RWPE2 (cell line): Measurements from ENCODE around the gene RAX.

ENCODE experiments used
- ATAC-seq: fragments of 200-7000 bp; cut with Tn5 transposase; 3 replicates; pipeline ENCODE4 v1.9.1; 2021; ENCODE audit warnings: low read depth
- DNase-seq: peaks from one replicate; pipeline ENCODE4 v3.0.0-alpha.2; 2020; ENCODE audit warnings: low spot score
- H3K27ac ChIP-seq: fragments of 450-650 bp; 2 replicates; pipeline ENCODE4 v1.5.1; 2017; ENCODE audit warnings: mild to moderate bottlenecking; ENCODE audit not compliant: poor library complexity, severe bottlenecking
- H3K27me3 ChIP-seq: fragments of 250-450 bp; sonication (Bioruptor Pico); 2 replicates; pipeline ENCODE4 v1.5.1; 2021; ENCODE audit warnings: mild to moderate bottlenecking, moderate library complexity; ENCODE audit not compliant: insufficient read depth, poor library complexity, severe bottlenecking
- H3K36me3 ChIP-seq: fragments of 250-450 bp; sonication (Bioruptor Pico); 2 replicates; pipeline ENCODE4 v1.5.1; 2020; ENCODE audit warnings: low read depth, mild to moderate bottlenecking, moderate library complexity
- H3K4me1 ChIP-seq: fragments of 250-450 bp; sonication (Bioruptor Pico); 2 replicates; pipeline ENCODE4 v1.5.1; 2021; ENCODE audit warnings: mild to moderate bottlenecking, moderate library complexity; ENCODE audit not compliant: insufficient read depth, poor library complexity, severe bottlenecking
- H3K4me3 ChIP-seq: fragments of 250-450 bp; sonication (Bioruptor Pico); 2 replicates; pipeline ENCODE4 v1.5.1; 2021; ENCODE audit warnings: mild to moderate bottlenecking, moderate library complexity; ENCODE audit not compliant: severe bottlenecking
- H3K9me3 ChIP-seq: fragments of 250-450 bp; sonication (Bioruptor Pico); 2 replicates; pipeline ENCODE4 v1.5.1; 2021; ENCODE audit warnings: mild to moderate bottlenecking, moderate library complexity; ENCODE audit not compliant: severe bottlenecking
- TF ChIP-seq, protein P1 (sequence below): fragments of 450-650 bp; IDR thresholded peaks from one replicate; pipeline ENCODE4 v1.5.1; 2017; ENCODE audit warnings: mild to moderate bottlenecking, moderate library complexity; ENCODE audit not compliant: poor library complexity, severe bottlenecking

Gene RAX

DNA sequence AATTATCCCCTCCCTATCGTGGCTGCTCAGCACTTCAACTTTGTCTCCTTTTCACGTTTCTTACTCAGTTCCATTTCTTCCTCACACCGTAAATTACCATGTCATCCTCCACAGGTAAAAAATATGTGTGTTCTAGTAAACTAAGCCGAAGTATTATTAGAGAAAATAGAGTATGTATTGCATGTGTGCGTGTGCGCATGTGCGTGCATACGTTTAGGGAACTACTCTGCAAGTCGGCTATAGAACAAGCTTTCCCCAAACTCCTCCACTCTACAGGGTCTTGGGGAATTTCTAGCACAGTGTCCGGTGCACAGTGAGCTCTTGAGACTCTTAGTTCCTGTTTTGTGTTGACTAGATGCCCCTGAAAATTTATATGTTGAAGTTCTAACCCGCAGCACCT lies 9.1 kb upstream of the RAX start:
- DNase-seq (no peak), ATAC-seq (no peak)
- Histone ChIP-seq H3K9me3 (no peaks in the 10 kb centered on the region), H3K4me1 (no peaks in the 10 kb centered on the region), H3K36me3 (no peaks in the 10 kb centered on the region), H3K27me3 (peaks cover 40% of the 10 kb centered on the region), H3K27ac (no peak overlapping the region), H3K4me3 (no peak overlapping the region)
- TF ChIP-seq, protein P1, sequence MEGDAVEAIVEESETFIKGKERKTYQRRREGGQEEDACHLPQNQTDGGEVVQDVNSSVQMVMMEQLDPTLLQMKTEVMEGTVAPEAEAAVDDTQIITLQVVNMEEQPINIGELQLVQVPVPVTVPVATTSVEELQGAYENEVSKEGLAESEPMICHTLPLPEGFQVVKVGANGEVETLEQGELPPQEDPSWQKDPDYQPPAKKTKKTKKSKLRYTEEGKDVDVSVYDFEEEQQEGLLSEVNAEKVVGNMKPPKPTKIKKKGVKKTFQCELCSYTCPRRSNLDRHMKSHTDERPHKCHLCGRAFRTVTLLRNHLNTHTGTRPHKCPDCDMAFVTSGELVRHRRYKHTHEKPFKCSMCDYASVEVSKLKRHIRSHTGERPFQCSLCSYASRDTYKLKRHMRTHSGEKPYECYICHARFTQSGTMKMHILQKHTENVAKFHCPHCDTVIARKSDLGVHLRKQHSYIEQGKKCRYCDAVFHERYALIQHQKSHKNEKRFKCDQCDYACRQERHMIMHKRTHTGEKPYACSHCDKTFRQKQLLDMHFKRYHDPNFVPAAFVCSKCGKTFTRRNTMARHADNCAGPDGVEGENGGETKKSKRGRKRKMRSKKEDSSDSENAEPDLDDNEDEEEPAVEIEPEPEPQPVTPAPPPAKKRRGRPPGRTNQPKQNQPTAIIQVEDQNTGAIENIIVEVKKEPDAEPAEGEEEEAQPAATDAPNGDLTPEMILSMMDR, result no peak

- Histone ChIP-seq H3K27ac (no peak overlapping the region), H3K27me3 (peaks cover 66% of the 10 kb centered on the region), H3K36me3 (no peaks in the 10 kb centered on the region), H3K4me1 (no peaks in the 10 kb centered on the region), H3K4me3 (no peak overlapping the region), H3K9me3 (no peaks in the 10 kb centered on the region)
- TF ChIP-seq, protein P1, result no peak
- no peak for ATAC-seq
- DNase-seq, result no peak
These were observed 6.5 kb upstream of the RAX start for GRCh38 chr18:59279722-59280121.

GRCh38 chr18:59279193-59279592 lies 5.9 kb upstream of the RAX start:
- no peak overlapping the region for H3K27ac ChIP-seq
- peaks cover 71% of the 10 kb centered on the region for H3K27me3 ChIP-seq
- ATAC-seq (no peak), DNase-seq (no peak)
- H3K36me3 ChIP-seq, result no peaks in the 10 kb centered on the region
- H3K4me3 ChIP-seq, result no peak overlapping the region
- TF ChIP-seq, protein P1, result no peak
- no peaks in the 10 kb centered on the region for H3K4me1 ChIP-seq
- no peaks in the 10 kb centered on the region for H3K9me3 ChIP-seq

DNA sequence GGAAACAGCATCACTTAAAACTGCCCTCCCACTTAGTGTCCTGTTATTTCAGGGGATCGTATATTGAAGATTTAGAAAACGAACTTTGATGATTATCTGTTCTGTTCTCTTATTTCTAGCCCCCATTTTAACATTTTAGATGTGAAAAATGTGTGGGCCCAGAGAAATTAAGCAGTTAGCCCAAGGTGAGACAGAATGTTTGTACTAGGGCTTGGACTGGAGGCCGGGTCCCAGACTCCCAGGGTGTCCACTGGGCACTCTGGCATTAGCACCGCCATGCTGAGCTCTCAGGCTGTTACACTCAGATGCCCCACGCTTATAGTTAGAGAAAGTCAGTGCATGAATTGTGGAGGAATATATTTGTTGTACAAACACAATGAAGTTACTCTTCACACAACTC lies 5.5 kb upstream of the RAX start:
- TF ChIP-seq, protein P1, result no peak
- H3K36me3 ChIP-seq, result no peaks in the 10 kb centered on the region
- no peaks in the 10 kb centered on the region for H3K4me1 ChIP-seq
- no peak overlapping the region for H3K27ac ChIP-seq
- DNase-seq (no peak), ATAC-seq (no peak)
- no peak overlapping the region for H3K4me3 ChIP-seq
- H3K27me3 ChIP-seq, result peaks cover 75% of the 10 kb centered on the region
- H3K9me3 ChIP-seq, result no peaks in the 10 kb centered on the region

DNA sequence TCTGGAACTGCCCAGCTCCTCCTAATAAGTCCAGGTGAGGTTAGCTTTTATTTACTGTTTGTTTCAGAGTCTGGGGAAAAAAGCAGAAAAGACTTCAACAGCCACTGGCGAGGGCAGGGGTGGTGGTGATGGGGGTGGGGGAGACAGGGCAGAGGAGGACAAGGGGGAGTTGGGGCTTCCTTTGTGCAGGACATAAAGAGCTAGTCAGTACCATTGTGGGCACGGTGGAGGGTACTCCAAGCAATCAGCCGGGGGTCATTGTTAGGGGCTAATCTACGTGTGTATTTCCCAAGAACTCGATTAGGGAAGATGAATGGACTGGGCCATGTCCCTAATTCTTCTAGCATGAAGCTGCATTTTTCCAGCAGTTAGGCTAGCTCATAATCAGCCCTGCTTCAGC lies 2.8 kb upstream of the RAX start:
- DNase-seq (no peak), ATAC-seq (no peak)
- Histone ChIP-seq H3K4me1 (no peaks in the 10 kb centered on the region), H3K27ac (no peak overlapping the region), H3K4me3 (no peak overlapping the region), H3K27me3 (peaks cover 100% of the 10 kb centered on the region), H3K9me3 (no peaks in the 10 kb centered on the region), H3K36me3 (no peaks in the 10 kb centered on the region)
- TF ChIP-seq, protein P1, result no peak
